ENCODE measurements around the gene CD177.
A peak's percentile ranks its signal among the peaks of the same experiment; 100 is the strongest.
"Not testable (repeated sequence)": the region's sequence is repeated elsewhere in the genome, so short reads cannot be mapped to it uniquely, and the experiment has no call there.

CD177 gene

GRCh38 chr19:43353606-43354304 lies at the start of gene CD177:
Gene CD177, plus strand, starts transcription at chr19:43353686. Its CDS starts 29 bp downstream, at chr19:43353715.
- no peak for DNase-seq

GRCh38 chr19:43305642-43306041 lies 47.8 kb upstream of the CD177 start:
- no peak for DNase-seq

- no peak for DNase-seq
These were observed 47.4 kb upstream of the CD177 start for GRCh38 chr19:43306097-43306496.

- DNase-seq, result no peak
These were observed 45.2 kb upstream of the CD177 start for GRCh38 chr19:43308244-43308815.

GRCh38 chr19:43309466-43309865 lies 44.0 kb upstream of the CD177 start:
- no peak for DNase-seq

GRCh38 chr19:43310221-43310620 lies 43.3 kb upstream of the CD177 start:
- DNase-seq, result no peak

GRCh38 chr19:43311256-43311655 lies 42.2 kb upstream of the CD177 start:
- no peak for DNase-seq

- no peak for DNase-seq
These were observed 41.8 kb upstream of the CD177 start for GRCh38 chr19:43311706-43312105.

GRCh38 chr19:43313711-43314495 lies 39.6 kb upstream of the CD177 start:
- no peak for DNase-seq

GRCh38 chr19:43315851-43316250 lies 37.6 kb upstream of the CD177 start:
- DNase-seq, result no peak

GRCh38 chr19:43316591-43317319 lies 36.7 kb upstream of the CD177 start:
- peak; percentile 2 for DNase-seq

GRCh38 chr19:43318203-43318602 lies 35.3 kb upstream of the CD177 start:
- no peak for DNase-seq

GRCh38 chr19:43318796-43319314 lies 34.6 kb upstream of the CD177 start:
- DNase-seq, result no peak

- no peak for DNase-seq
These were observed 32.9 kb upstream of the CD177 start for GRCh38 chr19:43320546-43320945.

- not testable (repeated sequence) for DNase-seq
These were observed 26.7 kb upstream of the CD177 start for GRCh38 chr19:43326761-43327160.

- DNase-seq, result not testable (repeated sequence)
These were observed 24.9 kb upstream of the CD177 start for GRCh38 chr19:43328561-43328960.

GRCh38 chr19:43329049-43329448 lies 24.4 kb upstream of the CD177 start:
- not testable (repeated sequence) for DNase-seq

GRCh38 chr19:43329989-43330388 lies 23.5 kb upstream of the CD177 start:
- no peak for DNase-seq

- DNase-seq, result no peak
These were observed 22.6 kb upstream of the CD177 start for GRCh38 chr19:43330726-43331434.

- DNase-seq, result no peak
These were observed 22.0 kb upstream of the CD177 start for GRCh38 chr19:43331435-43332010.

- no peak for DNase-seq
These were observed 21.2 kb upstream of the CD177 start for GRCh38 chr19:43332058-43332922.
